BJ (cell line): ENCODE measurements around the gene IMMT. TPM values are rescaled to one million over a fixed set of nuclear protein-coding genes. Genes with fewer than 3 reads are reported as not detected.
"Not testable (repeated sequence)": the region's sequence is repeated elsewhere in the genome, so short reads cannot be mapped to it uniquely, and the experiment has no call there.

ENCODE experiments used
- CTCF ChIA-PET: fragments of 350-600 bp; formaldehyde crosslinking; extraction: SDS; loops from one replicate; lab custom pipeline; 2021; ENCODE audit warnings: antibody characterized with exemption, inconsistent platforms; lab: Yijun Ruan, JAX
- POLR2A ChIA-PET: fragments of 300-600 bp; sonication (Branson Sonifier 250); formaldehyde crosslinking; extraction: SDS; loops from one replicate; lab custom pipeline; 2021; ENCODE audit warnings: antibody characterized with exemption; lab: Charles Lee
- DNase-seq: peaks from one replicate; pipeline ENCODE4 v3.0.0-alpha.2; 2011; ENCODE audit warnings: low read depth
- H3K27me3 ChIP-seq: 2 replicates; pipeline ENCODE4 v1.6.0; 2011; ENCODE audit warnings: low read length; ENCODE audit not compliant: control insufficient read depth, insufficient read depth
- H3K36me3 ChIP-seq: 2 replicates; pipeline ENCODE4 v1.5.1; 2011; ENCODE audit warnings: low read length; ENCODE audit not compliant: control insufficient read depth, insufficient read depth
- H3K4me3 ChIP-seq: 2 replicates; pipeline ENCODE4 v1.5.1; 2011; ENCODE audit warnings: low read depth, mild to moderate bottlenecking, control low read depth, low read length
- polyA plus RNA-seq: library from polyadenylated mRNA; depleted of rRNA; stranded (reverse); fragments of >200 nt; gene quantifications from 2 replicates; pipeline ENCODE4 v1.2.3, GENCODE V29; 2011
- TF ChIP-seq, protein P1 (sequence below): IDR thresholded peaks from 2 replicates; pipeline ENCODE4 v1.5.1; 2011; ENCODE audit warnings: low read depth, mild to moderate bottlenecking, control low read depth, inconsistent platforms, low read length, moderate library complexity; ENCODE audit not compliant: insufficient read depth

Gene IMMT
- polyA plus RNA-seq, 1 experiment: 33.7 TPM

DNA sequence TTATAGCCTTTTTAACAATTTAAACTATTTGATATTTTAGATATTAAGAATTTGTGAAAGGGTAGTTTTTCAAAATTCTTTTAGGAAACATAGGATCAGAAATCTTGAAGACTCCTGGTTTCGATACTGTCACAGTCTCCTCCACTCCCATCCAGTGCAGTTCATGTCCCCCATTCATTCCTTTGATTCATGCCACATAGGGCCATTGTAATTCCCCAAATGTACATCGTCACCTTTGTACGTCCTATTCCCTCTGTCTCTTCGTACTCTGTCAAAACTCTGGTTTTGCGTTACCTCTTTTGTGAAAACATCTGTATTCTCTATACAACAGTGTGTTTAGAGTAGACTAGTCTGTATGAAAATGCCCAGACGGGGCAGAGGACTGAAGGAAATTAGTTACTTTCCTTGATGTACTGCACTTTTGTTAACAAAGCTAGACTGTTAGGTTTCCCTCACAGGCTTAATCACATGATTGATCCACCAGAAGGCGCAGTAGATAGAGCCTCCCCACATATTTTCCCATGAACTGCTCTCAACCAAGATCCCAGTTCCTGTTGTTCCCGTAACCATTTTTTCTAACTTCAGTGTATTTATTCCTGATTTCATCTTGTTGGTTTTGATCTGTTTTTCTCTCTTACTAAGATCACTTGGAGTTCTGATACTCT, 6.5 kb upstream of the IMMT start:
- POLR2A ChIA-PET: no interaction called here
- H3K27me3 ChIP-seq: no peaks in the 10 kb centered on the region
- TF ChIP-seq, protein P1, sequence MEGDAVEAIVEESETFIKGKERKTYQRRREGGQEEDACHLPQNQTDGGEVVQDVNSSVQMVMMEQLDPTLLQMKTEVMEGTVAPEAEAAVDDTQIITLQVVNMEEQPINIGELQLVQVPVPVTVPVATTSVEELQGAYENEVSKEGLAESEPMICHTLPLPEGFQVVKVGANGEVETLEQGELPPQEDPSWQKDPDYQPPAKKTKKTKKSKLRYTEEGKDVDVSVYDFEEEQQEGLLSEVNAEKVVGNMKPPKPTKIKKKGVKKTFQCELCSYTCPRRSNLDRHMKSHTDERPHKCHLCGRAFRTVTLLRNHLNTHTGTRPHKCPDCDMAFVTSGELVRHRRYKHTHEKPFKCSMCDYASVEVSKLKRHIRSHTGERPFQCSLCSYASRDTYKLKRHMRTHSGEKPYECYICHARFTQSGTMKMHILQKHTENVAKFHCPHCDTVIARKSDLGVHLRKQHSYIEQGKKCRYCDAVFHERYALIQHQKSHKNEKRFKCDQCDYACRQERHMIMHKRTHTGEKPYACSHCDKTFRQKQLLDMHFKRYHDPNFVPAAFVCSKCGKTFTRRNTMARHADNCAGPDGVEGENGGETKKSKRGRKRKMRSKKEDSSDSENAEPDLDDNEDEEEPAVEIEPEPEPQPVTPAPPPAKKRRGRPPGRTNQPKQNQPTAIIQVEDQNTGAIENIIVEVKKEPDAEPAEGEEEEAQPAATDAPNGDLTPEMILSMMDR: no peak
- no peak overlapping the region for H3K4me3 ChIP-seq
- H3K36me3 ChIP-seq: peaks cover 2% of the 10 kb centered on the region
- no peak for DNase-seq
- CTCF ChIA-PET: interaction anchor here (0.7 to 3.7 kb wide), 3 partner anchors 12 to 1185 kb away, joined by 3 to 16 read pairs (median 4); no protein-coding TSS in a partner anchor

DNA sequence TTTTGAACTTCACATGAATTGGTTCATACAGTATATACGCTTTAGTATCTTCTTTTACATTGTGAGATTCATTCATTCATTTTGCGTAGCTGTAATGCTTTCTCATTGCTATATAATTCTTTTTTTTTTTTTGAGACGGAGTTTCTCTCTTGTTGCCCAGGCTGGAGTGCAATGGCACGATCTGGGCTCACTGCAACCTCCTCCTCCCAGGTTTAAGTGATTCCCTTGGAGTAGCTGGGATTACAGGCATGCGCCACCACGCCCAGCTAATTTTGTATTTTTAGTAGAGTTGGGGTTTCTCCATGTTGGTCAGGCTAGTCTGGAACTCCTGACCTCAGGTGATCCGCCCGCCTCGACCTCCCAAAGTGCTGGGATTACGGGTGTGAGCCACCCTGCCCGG, 5.3 kb upstream of the IMMT start:
- H3K27me3 ChIP-seq, DNase-seq, H3K4me3 ChIP-seq, POLR2A ChIA-PET, H3K36me3 ChIP-seq: not testable (repeated sequence)
- CTCF ChIA-PET: interaction anchor here (3.7 kb wide), 1 partner anchor 20 kb away, joined by 16 read pairs; no protein-coding TSS in a partner anchor

DNA sequence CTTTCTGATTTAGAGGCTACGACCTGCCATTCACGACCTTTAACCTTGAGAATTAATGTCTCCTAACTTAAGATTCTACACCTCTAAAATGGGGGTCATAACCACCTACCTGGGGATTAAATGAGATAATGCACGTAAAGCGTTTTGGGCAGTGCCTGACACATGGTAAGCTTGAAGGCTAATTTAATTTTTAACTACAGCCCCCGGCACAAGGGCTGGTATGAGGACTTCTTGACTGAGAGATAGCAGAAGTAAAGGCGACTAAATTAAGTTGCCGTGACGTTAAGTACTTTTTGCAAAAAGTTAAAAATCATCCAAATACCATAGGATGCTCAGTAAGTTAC, 4.5 kb upstream of the IMMT start:
- Histone ChIP-seq H3K4me3 (peak overlapping the region; percentile 88), H3K27me3 (no peaks in the 10 kb centered on the region), H3K36me3 (no peaks in the 10 kb centered on the region)
- DNase-seq: no peak
- ChIA-PET CTCF (interaction anchor here (0.8 to 3.7 kb wide), 2 partner anchors 21 kb away, joined by 3 to 16 read pairs; no protein-coding TSS in a partner anchor), POLR2A (interaction anchor here (0.7 kb wide), 1 partner anchor 92 kb away, joined by 5 read pairs; no protein-coding TSS in a partner anchor)
- TF ChIP-seq, protein P1: no peak

DNA sequence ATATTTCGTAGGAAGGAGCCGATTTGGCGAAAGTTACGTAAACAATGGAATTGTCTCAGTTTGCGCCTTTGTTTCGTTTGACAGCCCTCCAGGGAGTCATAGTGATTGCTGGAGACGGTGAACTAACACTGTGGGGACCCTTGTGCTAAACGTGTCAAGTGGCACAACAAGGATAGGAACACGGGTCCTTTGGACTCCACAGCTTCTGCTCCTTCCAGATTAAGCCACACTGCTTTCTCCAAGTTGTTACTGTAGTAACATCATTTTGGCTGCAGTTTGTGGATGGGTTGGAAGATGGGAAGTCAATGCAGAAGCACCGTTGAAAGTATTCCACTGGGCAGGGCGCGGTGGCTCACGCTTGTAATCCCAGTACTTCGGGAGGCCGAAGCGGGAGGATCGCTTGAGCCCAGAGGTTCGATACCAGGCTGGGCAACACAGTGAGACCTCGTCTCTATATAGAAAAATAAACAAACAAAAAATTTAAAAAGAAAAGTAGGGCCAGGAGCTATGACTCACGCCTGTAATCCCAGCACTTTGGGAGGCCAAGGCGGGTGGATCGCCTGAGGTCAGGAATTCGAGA, 636 bp upstream of the IMMT start:
- Histone ChIP-seq H3K4me3 (peak overlapping the region; percentile 98), H3K36me3 (no peaks in the 10 kb centered on the region), H3K27me3 (no peaks in the 10 kb centered on the region)
- TF ChIP-seq, protein P1: no peak
- ChIA-PET CTCF (interaction anchor here (1.2 kb wide), 1 partner anchor 19 kb away, joined by 3 read pairs; no protein-coding TSS in a partner anchor), POLR2A (interaction anchor here (1.1 kb wide), 1 partner anchor 245 kb away, joined by 7 read pairs; the partner anchor contains the start of gene KDM3A)
- no peak for DNase-seq

DNA sequence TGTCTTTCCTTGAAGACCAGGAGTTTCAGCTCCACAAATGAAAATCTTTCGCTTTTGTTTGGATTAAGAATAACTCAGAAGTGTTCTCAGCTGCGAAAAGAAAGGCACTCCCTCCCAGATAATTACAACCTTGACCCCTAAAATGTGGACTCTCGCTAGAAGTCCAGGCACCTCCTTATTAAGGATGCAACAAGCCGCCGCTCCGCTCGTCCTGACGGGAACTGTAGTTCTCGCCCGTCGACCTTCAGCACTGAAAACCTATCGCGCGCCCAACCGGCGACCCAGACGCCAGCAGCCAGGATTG, 559 bp downstream of the IMMT start:
- ChIA-PET POLR2A (no interaction called here), CTCF (interaction anchor here (0.7 to 1.2 kb wide), 2 partner anchors 18 to 488 kb away, joined by 3 read pairs; no protein-coding TSS in a partner anchor)
- no peaks in the 10 kb centered on the region for H3K36me3 ChIP-seq
- H3K4me3 ChIP-seq: peak overlapping the region; percentile 98
- TF ChIP-seq, protein P1: no peak
- no peaks in the 10 kb centered on the region for H3K27me3 ChIP-seq
- peak; percentile 77 for DNase-seq
